Activated CD4-positive, alpha-beta T cell treated with anti-CD3 and anti-CD28 coated beads, Interleukin-2, amount 50 U/mL, for 1 hour (primary cell): ENCODE data around the gene RASEF.
"Not testable (repeated sequence)": the region's sequence is repeated elsewhere in the genome, so short reads cannot be mapped to it uniquely, and the experiment has no call there.

Experiments used
- DNase-seq: peaks from one replicate; pipeline ENCODE4 v3.0.0-alpha.2; 2020

RASEF gene

GRCh38 chr9:82961504-82962125 is 101.3 kb downstream of the RASEF start:
- peak; percentile 6 for DNase-seq

GRCh38 chr9:82957529-82958379 is 105.2 kb downstream of the RASEF start:
- no peak for DNase-seq

DNA sequence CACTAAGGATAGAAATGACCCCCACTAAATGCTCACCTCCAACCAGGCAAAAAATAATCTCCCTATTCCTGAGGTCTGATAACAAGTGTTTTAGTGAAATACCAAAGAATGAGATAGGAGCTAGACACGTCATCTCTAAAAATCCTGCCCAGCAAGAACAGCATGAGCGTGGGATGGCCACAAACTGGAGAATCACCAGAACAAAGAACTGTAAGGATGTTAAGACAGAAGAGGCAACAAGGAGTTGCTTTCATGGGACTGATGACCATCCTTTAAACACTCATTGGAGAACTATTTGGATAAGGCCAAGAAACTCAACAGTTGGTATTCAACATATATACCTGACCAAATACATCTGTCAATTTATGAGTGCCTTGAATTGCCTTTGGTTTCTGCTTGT is 113.7 kb downstream of the RASEF start:
- no peak for DNase-seq

- DNase-seq: no peak
Measured at GRCh38 chr9:82940376-82940775, 122.6 kb downstream of the RASEF start.

DNA sequence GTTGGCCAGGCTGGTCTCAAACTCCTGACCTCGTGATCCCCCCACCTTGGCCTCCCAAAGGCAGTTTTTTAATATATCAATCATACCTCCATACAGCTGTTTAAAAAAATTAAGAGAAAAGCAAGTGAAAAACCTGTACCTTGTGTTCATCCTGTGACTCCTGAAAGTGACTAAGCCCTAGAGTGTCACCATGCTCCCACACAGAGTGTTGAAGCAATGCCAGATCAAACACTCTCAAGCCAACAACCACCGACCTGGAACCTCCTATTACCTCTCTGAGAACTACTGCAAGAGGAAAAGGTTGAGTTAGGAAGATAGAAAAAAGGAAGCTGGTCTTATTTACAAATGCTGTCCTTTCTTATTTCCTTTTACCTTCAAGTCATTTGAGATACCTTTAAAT is 123.5 kb downstream of the RASEF start:
- no peak for DNase-seq

DNA sequence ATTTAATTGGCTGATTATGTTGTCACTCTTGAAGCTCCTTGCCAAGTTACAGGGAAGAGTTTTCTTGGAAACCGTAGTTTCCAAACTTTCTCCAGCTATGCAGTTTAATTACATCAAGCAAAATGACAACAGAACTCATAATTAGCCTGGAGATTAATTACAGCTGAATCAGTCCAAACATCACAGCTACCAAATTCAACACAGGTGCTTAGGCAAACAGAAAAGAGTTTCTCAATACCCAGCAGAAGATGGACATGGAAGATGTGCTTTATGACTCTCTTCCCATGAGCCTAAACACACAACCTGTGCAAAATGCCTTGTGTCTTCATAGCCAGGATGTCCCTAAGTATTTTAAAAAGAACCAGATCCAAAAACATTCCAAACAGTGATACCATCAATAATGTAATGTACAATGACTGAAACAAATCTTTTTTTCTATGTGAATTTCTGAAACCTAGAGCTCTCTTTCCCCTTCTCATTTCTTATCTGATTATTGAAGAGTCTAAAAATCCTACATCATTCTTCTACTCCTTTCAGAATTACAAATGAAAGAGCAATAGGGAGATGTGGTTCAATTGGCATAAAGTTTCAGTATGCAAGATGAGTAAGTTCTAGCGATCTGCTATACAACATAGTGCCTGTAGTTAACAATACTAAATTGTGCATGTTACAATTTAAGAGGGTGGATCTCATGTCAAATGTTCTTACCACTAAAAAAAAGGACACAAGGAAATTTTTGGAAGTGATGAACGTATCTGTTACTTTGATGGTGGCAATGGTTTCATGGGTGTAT is 124.3 kb downstream of the RASEF start:
- DNase-seq: no peak

DNA sequence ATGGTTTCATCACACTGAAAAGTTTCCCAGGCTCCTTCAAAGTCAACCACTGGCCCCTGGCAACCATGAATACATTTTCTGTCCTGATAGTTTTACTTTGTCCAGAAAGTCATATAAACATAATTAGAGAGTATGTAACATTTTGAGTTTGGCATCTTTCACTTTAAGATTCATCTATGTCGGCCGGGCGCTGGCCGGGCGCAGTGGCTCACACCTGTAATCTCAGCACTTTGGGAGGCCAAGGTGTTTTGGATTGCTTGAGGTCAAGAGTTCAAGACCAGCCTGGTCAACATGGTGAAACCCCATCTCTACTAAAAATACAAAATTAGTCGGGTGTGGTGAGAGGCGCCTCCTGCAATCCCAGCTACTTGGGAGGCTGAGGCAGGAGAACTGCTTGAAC is 126.4 kb downstream of the RASEF start:
- DNase-seq: not testable (repeated sequence)

DNA sequence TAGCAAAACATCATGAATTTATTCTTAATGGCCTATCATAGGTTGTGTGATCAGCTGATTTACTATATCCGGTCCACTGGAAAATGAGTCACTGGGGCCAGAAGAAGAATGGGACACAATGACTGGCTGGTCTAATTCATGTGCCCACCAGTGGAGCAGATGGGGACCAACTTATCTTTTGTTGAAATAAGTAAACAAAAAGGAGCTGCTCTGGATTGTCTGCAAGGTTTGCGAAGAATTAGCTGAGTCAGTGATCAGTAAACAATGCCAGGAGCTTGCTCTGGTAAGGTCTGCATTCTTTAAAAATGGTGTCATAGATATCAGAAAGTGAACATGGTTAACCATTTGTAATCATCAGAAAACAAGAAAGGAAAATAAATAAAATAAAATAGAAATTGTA is 128.0 kb downstream of the RASEF start:
- no peak for DNase-seq

DNA sequence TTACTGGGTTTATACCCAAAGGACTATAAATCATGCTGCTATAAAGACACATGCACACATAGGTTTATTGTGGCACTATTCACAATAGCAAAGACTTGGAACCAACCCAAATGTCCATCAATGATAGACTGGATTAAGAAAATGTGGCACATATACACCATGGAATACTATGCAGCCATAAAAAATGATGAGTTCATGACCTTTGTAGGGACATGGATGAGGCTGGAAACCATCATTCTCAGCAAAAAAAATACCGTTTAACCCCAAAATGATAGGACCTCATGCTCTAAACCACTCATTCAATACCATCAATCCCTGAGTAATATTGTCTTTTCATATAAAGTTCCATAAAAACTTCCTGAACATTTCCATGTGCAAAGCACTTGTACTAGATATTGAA is 128.9 kb downstream of the RASEF start:
- not testable (repeated sequence) for DNase-seq

GRCh38 chr9:82930116-82930515 is 132.8 kb downstream of the RASEF start:
- no peak for DNase-seq
